GM12878 (cell line): ENCODE data around the gene TBC1D2B. TPM values are rescaled to one million over a fixed set of nuclear protein-coding genes. Genes with fewer than 3 reads are reported as not detected.

Experiments used
- ATAC-seq: fragments of 200-7000 bp; cut with Tn5 transposase; 3 replicates; pipeline ENCODE4 v1.9.1; 2020; ENCODE audit warnings: mild to moderate bottlenecking, moderate library complexity
- BruUV-seq: library from RNA; stranded (reverse); fragments of 400-500 nt; replicated peaks from 2 replicates; lab custom pipeline; 2021; lab: Mats Ljungman, UMichigan
- CTCF ChIA-PET: fragments of 300-600 bp; sonication (Branson Sonifier 250); formaldehyde crosslinking; extraction: SDS; loops from one replicate; lab custom pipeline; 2021; ENCODE audit warnings: inconsistent platforms; lab: Yijun Ruan, JAX
- POLR2A ChIA-PET: fragments of 350-600 bp; formaldehyde crosslinking; extraction: SDS; loops from one replicate; lab custom pipeline; 2021; ENCODE audit warnings: inconsistent platforms; lab: Charles Lee
- RAD21 ChIA-PET: fragments of 300-600 bp; sonication (Branson Sonifier 250); formaldehyde crosslinking; loops from one replicate; lab custom pipeline; 2023; ENCODE audit warnings: antibody characterized with exemption; ENCODE audit not compliant: unreplicated experiment; lab: Charles Lee
- SMC1A ChIA-PET: fragments of 300-600 bp; sonication (Branson Sonifier 250); formaldehyde crosslinking; loops from one replicate; lab custom pipeline; 2023; ENCODE audit not compliant: unreplicated experiment, uncharacterized antibody; lab: Charles Lee
- DNase-seq: peaks from one replicate; pipeline ENCODE4 v3.0.0-alpha.2; 2011; ENCODE audit warnings: low read depth, low spot score
- FAIRE-seq: peaks from 3 replicates; lab custom pipeline; 2011; peaks lifted over from hg19 to GRCh38; lab: Jason Lieb, UNC
- H2AFZ ChIP-seq: 2 replicates; pipeline ENCODE4 v1.6.0; 2011; ENCODE audit warnings: low read depth, low read length, control low read depth; ENCODE audit not compliant: control insufficient read depth
- H3K27ac ChIP-seq: 2 replicates; pipeline ENCODE4 v1.5.1; 2011; ENCODE audit warnings: control low read depth; ENCODE audit not compliant: control insufficient read depth, insufficient read depth
- H3K27me3 ChIP-seq, 2 experiments: replicated peaks in 1 of 2; 2 replicates each; pipeline versions ENCODE4 v1.6.0 to v1.6.1; 2011; ENCODE audit warnings: low read length in 1 of 2; ENCODE audit not compliant: control insufficient read depth in 2 of 2, insufficient read depth in 2 of 2
- H3K36me3 ChIP-seq, 2 experiments: 2 replicates each; pipeline ENCODE4 v1.5.1; 2011; ENCODE audit warnings: low read length in 1 of 2; ENCODE audit not compliant: control insufficient read depth in 2 of 2, insufficient read depth in 2 of 2
- H3K4me1 ChIP-seq: 2 replicates; pipeline ENCODE4 v1.6.1; 2011; ENCODE audit warnings: mild to moderate bottlenecking, low read length, moderate library complexity, mixed read lengths; ENCODE audit not compliant: control insufficient read depth, insufficient read depth
- H3K4me2 ChIP-seq: 2 replicates; pipeline ENCODE4 v1.6.0; 2011; ENCODE audit warnings: control low read depth; ENCODE audit not compliant: control insufficient read depth, insufficient read depth
- H3K4me3 ChIP-seq: fragments of 200-600 bp; sonication (generic); 2 replicates; pipeline ENCODE4 v1.5.1; 2016
- H3K79me2 ChIP-seq: 2 replicates; pipeline ENCODE4 v1.6.0; 2011; ENCODE audit warnings: low read length; ENCODE audit not compliant: control insufficient read depth, insufficient read depth
- H3K9ac ChIP-seq: 2 replicates; pipeline ENCODE4 v1.8.0; 2011; ENCODE audit warnings: low read length, control low read depth, mixed read lengths; ENCODE audit not compliant: control insufficient read depth, insufficient read depth
- H3K9me3 ChIP-seq: replicated peaks from 3 replicates; pipeline ENCODE4 v1.5.1; 2011; ENCODE audit warnings: mild to moderate bottlenecking, low read length; ENCODE audit not compliant: control insufficient read depth, insufficient read depth
- H4K20me1 ChIP-seq: 2 replicates; pipeline ENCODE4 v1.6.0; 2011; ENCODE audit not compliant: control insufficient read depth, insufficient read depth
- ATF3 ChIP-seq: IDR thresholded peaks from 2 replicates; pipeline ENCODE4 v1.6.1; 2011; ENCODE audit warnings: low read depth, mild to moderate bottlenecking, low read length, moderate library complexity, borderline replicate concordance; ENCODE audit errors: extremely low read depth
- E2F8 ChIP-seq: fragments of 450-650 bp; IDR thresholded peaks from 2 replicates; pipeline ENCODE4 v1.6.1; 2018; ENCODE audit warnings: mild to moderate bottlenecking, low read depth, moderate library complexity; ENCODE audit not compliant: partially characterized antibody
- HSF1 ChIP-seq: fragments of 150-350 bp; IDR thresholded peaks from 2 replicates; pipeline ENCODE4 v1.6.1; 2014; ENCODE audit warnings: mild to moderate bottlenecking, low read depth, low read length
- IRF5 ChIP-seq: fragments of 450-650 bp; IDR thresholded peaks from 2 replicates; pipeline ENCODE4 v1.6.1; 2017; ENCODE audit warnings: borderline replicate concordance
- KDM1A ChIP-seq: fragments of 200-600 bp; sonication (generic); IDR thresholded peaks from 2 replicates; pipeline ENCODE4 v1.6.1; 2016; ENCODE audit warnings: borderline replicate concordance
- NBN ChIP-seq: fragments of 450-650 bp; IDR thresholded peaks from 2 replicates; pipeline ENCODE4 v1.6.1; 2016
- NR2C1 ChIP-seq: fragments of 450-650 bp; IDR thresholded peaks from 2 replicates; pipeline ENCODE4 v1.6.1; 2017; ENCODE audit warnings: antibody characterized with exemption, mild to moderate bottlenecking, moderate library complexity
- POLR2AphosphoS2 ChIP-seq: IDR thresholded peaks from 2 replicates; pipeline ENCODE4 v1.6.1; 2011; ENCODE audit warnings: low read depth, mild to moderate bottlenecking, low read length, improper control_type of control experiment, moderate library complexity
- SMAD5 ChIP-seq: IDR thresholded peaks from 2 replicates; pipeline ENCODE4 v1.6.1; 2016; ENCODE audit warnings: antibody characterized with exemption, low read depth
- SMC3 ChIP-seq: IDR thresholded peaks from 2 replicates; pipeline ENCODE4 v1.6.1; 2011; ENCODE audit warnings: low read length, improper control_type of control experiment, borderline replicate concordance
- STAT3 ChIP-seq: IDR thresholded peaks from 2 replicates; pipeline ENCODE4 v1.6.1; 2011; ENCODE audit warnings: low read depth, low read length, improper control_type of control experiment
- USF2 ChIP-seq: IDR thresholded peaks from 2 replicates; pipeline ENCODE4 v1.6.1; 2011; ENCODE audit warnings: low read depth, low read length, improper control_type of control experiment, borderline replicate concordance
- ZNF207 ChIP-seq: fragments of 450-650 bp; IDR thresholded peaks from 2 replicates; pipeline ENCODE4 v1.6.1; 2014; ENCODE audit warnings: antibody characterized with exemption, mild to moderate bottlenecking, borderline replicate concordance
- WGBS: methylation state at CpG from one replicate; pipeline ENCODE4 v1.1.6; 2016; ENCODE audit warnings: low lambda C conversion rate; ENCODE audit not compliant: insufficient replicate concordance, insufficient coverage; ENCODE audit errors: missing lambda C conversion rate; 5-methylcytosine and 5-hydroxymethylcytosine counted together
- in situ Hi-C: fragments of 300-500 bp; cut with MboI; formaldehyde crosslinking; loops from 9 replicates; pipeline ENCODE4 v1.14.3; 2018; ENCODE audit warnings: mixed read lengths
- intact Hi-C: fragments of 100-400 bp; cut with micrococcal nuclease; formaldehyde crosslinking; loops from one replicate; pipeline ENCODE4 v1.14.2; 2022; ENCODE audit not compliant: unreplicated experiment
- polyA plus RNA-seq, 11 experiments: library from polyadenylated mRNA; depleted of rRNA in 4 of 11; unstranded in 6 of 11; stranded (reverse) in 5 of 11; fragments of >200 nt; fragmentation: Nextera tagmentation in 4 of 11; fragmentation: Illumina TruSeq in 1 of 11; extraction: Ambion mirVana in 4 of 11; extraction: Trizol in 1 of 11; gene quantifications; 1 replicate in 1 of 11; 2 replicates in 10 of 11; pipeline versions ENCODE4 v1.2.1 to v1.2.3, GENCODE V29; 2011 to 2016; ENCODE audit warnings: inconsistent platforms in 2 of 11, missing spikeins in 2 of 11, low read depth in 1 of 11
- total RNA-seq, 4 experiments: library from RNA; depleted of rRNA in 3 of 4; stranded (reverse); fragments of >200 nt in 3 of 4; fragmentation: Illumina TruSeq in 1 of 4; extraction: Trizol in 1 of 4; gene quantifications; 2 replicates each; pipeline versions ENCODE4 v1.2.1 to v1.2.3, GENCODE V29; 2013 to 2021

Gene TBC1D2B
- total and polyA plus RNA-seq, 10 of the 15 experiments (the other 5 are each of a cell fraction or from before 2014, with no cell fraction given) = 1.3 to 53.4 (median 19.4) TPM

- TF ChIP-seq ATF3 = no peak
- TF ChIP-seq, all 136 proteins: peak for 0
These were observed 31.6 kb upstream of the TBC1D2B start (continued) for GRCh38 chr15:78109156-78109555.

- H2AFZ ChIP-seq = no peak overlapping the region
- intact Hi-C loops (loop anchor here (1.0 to 5.0 kb wide), 5 partner anchors 41 to 206 kb away; no protein-coding TSS in a partner anchor), in situ Hi-C loops (loop anchor here (5.0 kb wide), 1 partner anchor 141 kb away; no protein-coding TSS in a partner anchor)
- BruUV-seq = no TSS peak
- H3K36me3 ChIP-seq = no peaks in the 10 kb centered on the region
- no peaks in the 10 kb centered on the region for H4K20me1 ChIP-seq
- CTCF ChIA-PET = interaction anchor here (0.6 to 14.0 kb wide), 50 partner anchors 9 to 316 kb away, joined by 3 to 327 read pairs (median 6); partner anchors contain the start of genes CIB2, SH2D7 and TBC1D2B
- H3K9ac ChIP-seq = no peak overlapping the region
- H3K4me1 ChIP-seq = peaks cover 22% of the 10 kb centered on the region
- no peak for FAIRE-seq
- H3K79me2 ChIP-seq = no peaks in the 10 kb centered on the region
- H3K4me3 ChIP-seq = no peak overlapping the region
- SMC1A ChIA-PET = interaction anchor here (0.6 to 13.4 kb wide), 34 partner anchors 9 to 198 kb away, joined by 3 to 184 read pairs (median 5); partner anchors contain the start of genes CIB2 and TBC1D2B
- no peaks in the 10 kb centered on the region for H3K27me3 ChIP-seq
- no peak overlapping the region for H3K4me2 ChIP-seq
- no peaks in the 10 kb centered on the region for H3K9me3 ChIP-seq
- DNase-seq = peak; percentile 43
- RAD21 ChIA-PET = interaction anchor here (0.6 to 10.3 kb wide), 41 partner anchors 9 to 206 kb away, joined by 3 to 157 read pairs (median 5); no protein-coding TSS in a partner anchor
- POLR2A ChIA-PET = interaction anchor here (0.7 to 1.1 kb wide), 5 partner anchors 31 to 109 kb away, joined by 3 to 11 read pairs (median 3); no protein-coding TSS in a partner anchor
- peak; percentile 84 for ATAC-seq
- 15% methylated on average over 11 of the region's 11 CpGs for WGBS
- no peak overlapping the region for H3K27ac ChIP-seq
- TF ChIP-seq KDM1A (no peak), HSF1 (no peak), NR2C1 (no peak), SMC3 (peak; percentile 100), STAT3 (no peak), IRF5 (no peak), NBN (peak; percentile 74; the same call in 1 of the 2 replicates), SMAD5 (no peak), POLR2AphosphoS2 (no peak), ZNF207 (peak; percentile 53; the same call in 1 of the 2 replicates), USF2 (no peak), E2F8 (no peak)
These were observed 31.0 kb upstream of the TBC1D2B start for GRCh38 chr15:78108300-78109084.
